Gastrocnemius medialis (tissue), 4 donors: ENCODE results near the gene JMY.

ENCODE experiments used
- POLR2A ChIP-seq, 2 donors: fragments of 450-650 bp; IDR thresholded peaks; one replicate each; pipeline ENCODE4 v1.6.1; 2017; ENCODE audit warnings: antibody characterized with exemption in 2 of 2, mild to moderate bottlenecking in 2 of 2, moderate library complexity in 2 of 2
- TF ChIP-seq, protein P1 (sequence below), 5 experiments: fragments of 450-650 bp in 3 of 5; fragments of 200-600 bp in 2 of 5; sonication (generic) in 2 of 5; IDR thresholded peaks in 4 of 5; conservative IDR thresholded peaks in 1 of 5; 1 replicate in 4 of 5; 2 replicates in 1 of 5; pipeline ENCODE4 v1.5.1; 2016 to 2019; ENCODE audit warnings: antibody characterized with exemption in 5 of 5, mild to moderate bottlenecking in 3 of 5, moderate library complexity in 3 of 5

DNA sequence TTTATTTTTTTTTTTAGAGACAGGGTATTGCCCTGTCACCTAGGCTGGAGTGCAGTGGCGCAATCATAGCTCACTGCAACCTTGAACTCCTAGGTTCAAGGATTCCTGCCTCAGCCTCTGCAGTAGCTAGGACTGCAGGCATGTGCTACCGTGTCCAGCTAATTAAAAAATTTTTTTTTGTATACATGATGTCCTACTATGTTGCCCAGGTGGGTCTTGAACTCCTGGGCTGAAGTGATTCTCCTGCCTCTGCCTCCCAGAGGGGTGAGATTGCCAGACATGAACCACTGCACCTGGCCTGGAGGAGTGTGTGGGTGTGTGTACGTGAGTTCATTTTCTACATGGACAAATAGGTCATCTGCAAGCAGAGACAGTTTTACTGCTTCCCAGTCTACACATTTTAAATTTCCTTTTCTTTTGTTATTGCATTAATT lies 33.8 kb downstream of the JMY start:
- TF ChIP-seq, protein P1, sequence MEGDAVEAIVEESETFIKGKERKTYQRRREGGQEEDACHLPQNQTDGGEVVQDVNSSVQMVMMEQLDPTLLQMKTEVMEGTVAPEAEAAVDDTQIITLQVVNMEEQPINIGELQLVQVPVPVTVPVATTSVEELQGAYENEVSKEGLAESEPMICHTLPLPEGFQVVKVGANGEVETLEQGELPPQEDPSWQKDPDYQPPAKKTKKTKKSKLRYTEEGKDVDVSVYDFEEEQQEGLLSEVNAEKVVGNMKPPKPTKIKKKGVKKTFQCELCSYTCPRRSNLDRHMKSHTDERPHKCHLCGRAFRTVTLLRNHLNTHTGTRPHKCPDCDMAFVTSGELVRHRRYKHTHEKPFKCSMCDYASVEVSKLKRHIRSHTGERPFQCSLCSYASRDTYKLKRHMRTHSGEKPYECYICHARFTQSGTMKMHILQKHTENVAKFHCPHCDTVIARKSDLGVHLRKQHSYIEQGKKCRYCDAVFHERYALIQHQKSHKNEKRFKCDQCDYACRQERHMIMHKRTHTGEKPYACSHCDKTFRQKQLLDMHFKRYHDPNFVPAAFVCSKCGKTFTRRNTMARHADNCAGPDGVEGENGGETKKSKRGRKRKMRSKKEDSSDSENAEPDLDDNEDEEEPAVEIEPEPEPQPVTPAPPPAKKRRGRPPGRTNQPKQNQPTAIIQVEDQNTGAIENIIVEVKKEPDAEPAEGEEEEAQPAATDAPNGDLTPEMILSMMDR (IDR thresholded peaks at IDR 0.05 in 4 of 5, conservative IDR thresholded peaks at IDR 0.05 in 1 of 5): no peak
- TF ChIP-seq POLR2A (IDR thresholded peaks at IDR 0.05): no peak
